HG02588 (cell line): Measurements from ENCODE around the gene ULBP3.
"Not testable (repeated sequence)": the region's sequence is repeated elsewhere in the genome, so short reads cannot be mapped to it uniquely, and the experiment has no call there.

Experiments
- ATAC-seq: cut with Tn5 transposase; IDR thresholded peaks from one replicate; pipeline ENCODE4 v1.9.1; 2021; ENCODE audit warnings: mild to moderate bottlenecking, moderate library complexity; ENCODE audit not compliant: unreplicated experiment

The ULBP3 gene

DNA sequence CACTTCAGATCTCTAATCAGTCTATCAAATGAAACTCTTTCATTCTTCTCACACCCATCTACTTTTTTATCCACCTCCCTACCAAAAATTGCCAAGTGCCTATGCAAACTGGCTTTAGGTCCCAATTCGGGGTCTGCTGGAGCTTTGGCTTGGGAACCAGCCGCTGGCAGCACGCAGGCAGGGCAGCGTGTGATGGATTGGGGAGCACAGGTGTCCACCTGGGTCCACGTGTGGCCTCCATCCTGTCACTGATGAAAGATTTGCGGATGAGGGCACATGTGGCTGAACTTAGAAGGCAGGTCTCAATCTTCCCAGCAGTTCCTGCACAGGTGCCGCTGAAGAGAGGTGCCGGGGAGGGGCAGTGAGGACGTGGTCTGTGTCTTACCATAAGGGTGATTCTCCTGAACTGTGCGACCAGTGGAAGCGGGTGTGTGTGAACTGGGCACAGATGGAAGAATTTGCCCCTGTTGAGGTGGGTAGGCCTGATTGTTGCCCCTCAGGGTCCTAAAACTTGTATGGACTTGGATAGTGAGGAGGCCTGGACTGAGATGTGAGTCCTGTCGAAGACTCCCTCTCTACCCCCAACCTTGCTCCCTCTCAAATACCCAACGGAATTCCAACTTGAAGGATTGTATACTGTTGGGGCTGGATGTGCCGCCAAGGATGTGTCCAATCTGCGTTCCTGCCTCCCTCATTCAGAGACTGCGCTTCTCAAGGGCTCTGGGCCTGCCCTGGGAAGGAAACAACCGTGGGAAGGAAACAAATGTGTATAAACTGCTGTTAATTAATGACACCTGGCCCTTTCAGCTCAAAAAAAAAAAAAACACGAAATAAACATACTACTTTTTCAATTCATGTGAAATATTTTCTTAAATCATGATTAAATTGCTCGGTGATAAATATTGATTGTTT lies 25.2 kb downstream of the ULBP3 start:
- ATAC-seq: no peak

GRCh38 chr6:150043096-150043495 lies 25.8 kb downstream of the ULBP3 start:
- ATAC-seq: no peak

- no peak for ATAC-seq
These were observed 30.5 kb downstream of the ULBP3 start for GRCh38 chr6:150038202-150039062.

DNA sequence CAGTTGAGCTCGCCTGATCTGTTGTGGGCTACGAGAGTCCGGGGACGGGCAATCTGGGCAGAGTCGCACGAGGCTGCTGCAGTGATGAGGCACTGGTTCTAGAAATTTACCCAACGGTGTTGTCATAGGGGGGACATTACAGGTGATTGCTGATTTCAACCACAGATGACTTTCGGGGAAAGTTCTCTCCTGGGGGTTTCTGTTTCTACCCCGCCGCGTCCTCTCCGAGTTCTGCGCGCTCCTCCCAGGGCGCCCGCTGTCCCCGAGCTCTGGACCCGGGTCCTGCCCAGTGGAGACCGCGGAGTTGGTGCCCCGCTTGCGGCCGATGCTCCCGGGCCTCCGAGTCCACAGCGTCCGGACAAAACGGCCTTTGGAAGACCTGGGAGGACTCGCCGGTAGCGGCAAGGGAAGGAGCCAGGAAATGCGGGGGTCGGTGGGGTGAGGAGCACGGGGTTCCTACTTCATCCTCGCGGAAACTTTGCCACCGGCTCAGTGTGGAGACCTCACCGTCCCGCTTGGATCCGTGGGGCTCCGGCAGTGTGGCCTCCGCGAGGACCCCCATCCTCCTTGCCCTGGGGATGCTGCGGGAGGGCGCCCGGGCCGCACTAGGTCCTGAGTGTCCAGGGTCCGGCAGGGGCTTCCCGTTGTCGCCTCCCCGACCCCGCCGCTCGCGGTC lies 31.3 kb downstream of the ULBP3 start:
- ATAC-seq: no peak

DNA sequence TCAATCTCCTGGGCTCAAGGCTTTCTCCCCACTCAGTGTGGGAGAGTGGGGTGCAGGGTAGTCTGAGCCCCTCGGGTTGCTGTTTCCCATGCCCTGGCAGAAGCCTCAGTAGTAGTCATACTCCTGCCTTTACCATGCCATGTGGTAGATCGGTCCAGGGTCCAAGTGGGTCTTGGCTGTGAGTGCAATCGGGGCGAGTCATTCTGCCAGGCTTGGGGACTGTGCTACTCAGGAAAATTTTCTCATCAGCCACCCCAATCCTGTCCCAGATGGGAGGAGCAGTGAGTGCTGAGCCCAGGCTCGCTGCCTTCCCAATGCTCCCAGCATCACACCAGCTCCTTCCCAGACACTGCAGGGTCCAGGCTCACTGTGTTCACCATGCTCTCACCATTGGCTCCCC lies 32.8 kb downstream of the ULBP3 start:
- no peak for ATAC-seq

GRCh38 chr6:150033207-150033771 lies 35.6 kb downstream of the ULBP3 start:
- ATAC-seq: no peak

DNA sequence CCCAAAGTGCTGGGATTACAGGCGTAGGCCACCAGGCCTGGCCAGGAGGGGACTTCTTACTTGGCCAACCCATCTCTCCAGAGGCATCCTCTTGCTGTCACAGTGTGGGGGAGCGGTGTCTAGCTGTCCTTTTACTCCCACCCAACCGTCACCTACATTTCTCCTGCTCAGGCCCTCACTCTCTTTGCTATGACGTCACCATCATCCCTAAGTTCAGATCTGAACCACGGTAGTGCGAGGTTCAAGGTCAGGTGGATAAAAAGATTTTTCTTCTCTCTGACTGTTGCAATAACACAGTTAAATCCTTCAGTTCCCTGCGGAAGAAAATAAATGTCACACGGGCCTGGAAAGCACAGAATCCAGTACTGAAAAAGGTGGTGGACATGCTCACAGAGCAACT lies 36.3 kb downstream of the ULBP3 start:
- ATAC-seq: no peak

DNA sequence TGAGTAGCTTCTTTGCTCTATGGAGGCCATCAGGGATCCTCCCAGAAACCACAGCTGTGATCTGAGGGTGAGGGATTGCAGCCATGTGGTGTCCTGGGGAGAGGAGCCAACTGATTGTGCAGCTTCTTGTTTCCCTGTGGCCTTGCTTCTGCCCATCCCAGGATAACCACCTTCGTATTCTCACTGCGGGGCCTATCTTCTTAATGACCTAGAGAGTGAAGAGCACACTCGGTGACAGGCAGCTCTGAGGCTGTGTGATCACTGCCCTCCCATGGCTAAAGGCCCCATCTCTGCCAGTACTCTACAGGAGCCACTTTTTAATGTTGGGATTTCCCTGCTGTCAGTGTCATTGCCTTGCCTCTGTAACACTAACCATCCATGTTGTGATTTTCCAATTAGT lies 38.3 kb downstream of the ULBP3 start:
- no peak for ATAC-seq

GRCh38 chr6:150029749-150030148 lies 39.2 kb downstream of the ULBP3 start:
- peak; percentile 63 for ATAC-seq

DNA sequence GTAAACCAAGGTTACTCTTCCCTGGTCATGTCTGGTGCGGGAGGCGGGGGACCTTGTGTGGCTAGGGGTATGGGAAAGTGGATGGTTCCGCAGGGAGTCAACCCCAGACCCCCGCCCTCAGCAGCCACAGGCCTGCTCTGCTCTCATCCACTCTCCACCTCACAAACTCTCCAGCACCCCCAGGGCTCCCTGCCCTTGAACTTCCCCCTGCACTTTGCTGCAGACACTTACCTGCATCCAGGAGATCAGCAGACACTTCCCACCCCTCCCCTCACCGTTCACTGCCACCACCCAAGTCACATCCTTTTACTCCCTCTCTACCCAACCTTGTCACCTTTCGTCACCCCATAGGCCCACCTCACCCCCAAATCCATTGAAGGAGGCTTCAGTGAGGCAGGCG lies 39.6 kb downstream of the ULBP3 start:
- no peak for ATAC-seq

GRCh38 chr6:150028799-150029198 lies 40.1 kb downstream of the ULBP3 start:
- ATAC-seq: no peak

- ATAC-seq: no peak
These were observed 40.9 kb downstream of the ULBP3 start for GRCh38 chr6:150027806-150028565.

GRCh38 chr6:150026976-150027805 lies 41.7 kb downstream of the ULBP3 start:
- no peak for ATAC-seq

DNA sequence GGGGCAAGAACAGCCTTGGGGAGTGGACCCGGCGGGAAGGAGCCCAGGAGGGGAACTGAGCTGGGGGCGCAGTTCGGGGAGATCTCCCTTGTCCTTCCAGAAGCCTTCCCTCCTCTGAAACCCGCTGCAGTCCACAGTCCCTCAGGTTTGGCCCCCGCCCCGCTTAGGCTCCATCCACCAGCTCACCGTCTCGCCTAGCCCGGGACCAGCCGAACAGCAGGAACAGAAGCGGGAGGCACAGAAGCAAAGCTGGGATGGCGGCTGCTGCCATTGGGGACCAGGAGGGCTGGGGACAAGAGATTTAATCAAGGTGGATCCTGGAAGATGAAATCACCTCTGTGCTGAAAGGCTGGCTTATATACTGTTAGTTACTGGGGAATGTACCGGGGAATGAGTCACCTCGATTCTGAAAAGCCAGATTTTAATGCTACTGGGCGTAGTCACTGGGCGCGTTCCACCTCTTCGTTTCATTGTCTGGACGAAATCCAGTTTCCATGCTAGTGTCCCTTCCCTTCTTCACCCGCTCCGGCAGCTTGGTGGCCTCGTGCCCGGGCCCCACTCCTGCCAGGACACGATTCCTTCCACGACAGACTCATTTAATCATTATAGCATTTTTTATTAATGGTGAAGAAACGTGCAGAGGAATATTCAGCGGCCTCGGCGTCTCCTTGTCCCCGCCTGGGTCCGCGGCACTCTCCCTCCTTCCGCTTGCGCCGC lies 43.6 kb downstream of the ULBP3 start, which contains the start of gene RAET1L:
Gene RAET1L (minus strand): TSS at position 332 of the 717 bp plus-strand sequence. CDS start 61 bp downstream, at position 271.
- no peak for ATAC-seq

DNA sequence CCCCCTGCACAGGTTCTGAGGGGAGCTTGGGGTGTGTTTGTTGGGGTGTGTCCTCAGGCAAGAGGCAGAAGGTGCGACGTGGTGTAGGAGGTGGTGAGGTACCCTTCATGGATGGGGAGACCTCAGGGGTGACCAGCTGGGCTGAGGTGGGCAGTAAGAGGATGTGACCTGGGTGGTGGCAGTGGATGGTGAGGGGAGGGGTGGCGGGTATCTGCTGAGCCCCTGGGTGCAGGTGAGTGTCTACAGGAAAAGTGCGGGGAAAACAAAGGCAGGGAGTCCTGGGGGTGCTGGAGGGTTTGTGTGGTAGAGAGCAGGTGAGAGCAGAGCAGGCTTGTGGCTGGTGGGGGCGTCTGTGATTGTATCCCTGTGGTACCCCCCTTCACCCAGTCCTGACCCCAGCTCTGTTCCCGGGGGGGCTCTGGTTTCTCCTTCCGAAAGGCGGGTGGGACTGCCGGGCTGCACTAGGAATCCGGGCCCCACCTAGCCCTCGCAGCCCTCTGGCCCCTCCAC lies 44.2 kb downstream of the ULBP3 start:
- ATAC-seq: no peak

- not testable (repeated sequence) for ATAC-seq
These were observed 44.9 kb downstream of the ULBP3 start for GRCh38 chr6:150024021-150024420.

DNA sequence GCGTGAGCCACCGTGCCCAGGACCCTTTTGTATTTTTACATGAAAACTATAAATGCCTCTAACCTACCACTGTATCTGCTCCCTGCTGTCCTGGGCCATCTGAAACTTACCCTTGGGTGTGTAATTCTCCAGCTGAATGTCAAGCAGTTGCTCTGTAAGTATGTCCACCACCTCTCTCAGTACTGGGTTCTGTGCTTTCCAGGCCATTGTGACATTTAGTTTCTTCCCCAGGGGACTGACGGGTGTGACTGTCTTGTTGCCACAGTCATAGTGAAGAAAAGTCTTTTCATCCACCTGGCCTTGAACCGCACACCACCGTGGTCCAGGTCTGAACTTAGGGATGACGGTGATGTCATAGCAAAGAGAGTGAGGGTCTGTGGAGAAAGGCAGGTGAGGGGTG lies 47.1 kb downstream of the ULBP3 start:
- not testable (repeated sequence) for ATAC-seq

DNA sequence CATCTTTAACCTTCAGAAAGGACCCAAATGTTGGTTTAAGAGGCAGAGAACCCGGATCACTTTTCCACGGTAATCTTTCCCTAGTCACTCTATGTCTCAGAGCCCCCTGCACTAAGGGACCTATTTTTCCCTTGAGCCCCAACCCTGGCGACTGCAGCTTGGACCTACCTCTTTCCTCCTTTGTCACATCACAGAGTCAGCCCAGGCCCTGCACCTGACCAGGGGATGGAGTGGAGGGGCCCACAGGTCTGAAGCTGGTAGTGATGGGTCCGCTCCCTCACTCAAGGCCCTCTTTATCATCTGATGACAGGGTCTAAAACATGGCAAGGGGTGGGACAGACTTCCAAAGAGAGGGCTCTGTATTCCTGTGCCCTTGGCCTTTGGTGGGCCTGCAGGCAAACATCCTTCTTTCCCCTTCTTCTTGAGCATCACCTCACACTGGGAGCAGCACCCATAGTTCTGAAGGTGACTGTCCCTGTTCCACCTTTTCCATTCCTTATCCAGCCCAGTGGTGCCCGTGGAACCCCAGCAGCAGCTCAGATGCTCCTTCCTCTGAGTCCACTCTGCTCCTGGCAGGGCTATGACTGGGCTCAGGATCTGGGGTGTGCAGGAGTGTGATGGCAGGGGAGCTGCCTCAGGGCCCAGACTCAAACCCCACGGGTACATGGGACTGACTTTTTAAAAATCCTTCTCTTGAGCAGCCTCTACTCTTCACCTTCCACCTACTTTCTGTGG lies 49.9 kb downstream of the ULBP3 start:
- no peak for ATAC-seq
